Amniotic epithelial cell (primary cell): Measurements from ENCODE around the gene MRPL27.

Source experiments
- DNase-seq: peaks from one replicate; pipeline ENCODE4 v3.0.0-alpha.2; 2010; ENCODE audit warnings: low read depth

Gene MRPL27

GRCh38 chr17:50359998-50360461, 13.0 kb downstream of the MRPL27 start:
- DNase-seq, result no peak

GRCh38 chr17:50359005-50359699, 13.8 kb downstream of the MRPL27 start:
- DNase-seq, result no peak

GRCh38 chr17:50358177-50358576, 14.8 kb downstream of the MRPL27 start:
- DNase-seq, result no peak

GRCh38 chr17:50356892-50357510, 16.0 kb downstream of the MRPL27 start:
- no peak for DNase-seq

- no peak for DNase-seq
Measured at GRCh38 chr17:50356418-50356817, 16.6 kb downstream of the MRPL27 start.

- no peak for DNase-seq
Measured at GRCh38 chr17:50355701-50356341, 17.2 kb downstream of the MRPL27 start.

- DNase-seq, result no peak
Measured at GRCh38 chr17:50355336-50355700, 17.7 kb downstream of the MRPL27 start.

- DNase-seq, result no peak
Measured at GRCh38 chr17:50354776-50355175, 18.2 kb downstream of the MRPL27 start.

GRCh38 chr17:50354198-50354597, 18.8 kb downstream of the MRPL27 start:
- DNase-seq, result no peak

- DNase-seq, result no peak
Measured at GRCh38 chr17:50353600-50354195, 19.3 kb downstream of the MRPL27 start.

- DNase-seq, result no peak
Measured at GRCh38 chr17:50352693-50353599, 20.0 kb downstream of the MRPL27 start.

GRCh38 chr17:50352072-50352692, 20.8 kb downstream of the MRPL27 start:
- DNase-seq, result no peak

- no peak for DNase-seq
Measured at GRCh38 chr17:50350733-50351132, 22.3 kb downstream of the MRPL27 start.

- no peak for DNase-seq
Measured at GRCh38 chr17:50349243-50349600, 23.8 kb downstream of the MRPL27 start.

- DNase-seq, result no peak
Measured at GRCh38 chr17:50348522-50349242, 24.3 kb downstream of the MRPL27 start.

- DNase-seq, result no peak
Measured at GRCh38 chr17:50347894-50348291, 25.1 kb downstream of the MRPL27 start.

GRCh38 chr17:50347117-50347893, 25.7 kb downstream of the MRPL27 start:
- no peak for DNase-seq

GRCh38 chr17:50346313-50347116, 26.5 kb downstream of the MRPL27 start:
- DNase-seq, result no peak
